H1 (cell line): ENCODE data around the gene WDFY4. TPM values are rescaled to one million over a fixed set of nuclear protein-coding genes. Genes with fewer than 3 reads are reported as not detected.

Source experiments
- CTCF ChIA-PET: fragments of 300-600 bp; sonication (Branson Sonifier 250); formaldehyde crosslinking; loops from one replicate; lab custom pipeline; 2021; ENCODE audit not compliant: partially characterized antibody; lab: Charles Lee
- POLR2A ChIA-PET: fragments of 300-600 bp; sonication (Branson Sonifier 250); formaldehyde crosslinking; loops from one replicate; lab custom pipeline; 2021; ENCODE audit warnings: inconsistent platforms; ENCODE audit not compliant: partially characterized antibody; lab: Charles Lee
- DNase-seq, 2 experiments: peaks; one replicate each; pipeline versions ENCODE4 v3.0.0 to v3.0.0-alpha.2; 2010 to 2022; ENCODE audit warnings: low spot score in 2 of 2, low read depth in 1 of 2, mixed read lengths in 1 of 2
- FAIRE-seq: peaks from 2 replicates; lab custom pipeline; 2011; peaks lifted over from hg19 to GRCh38; lab: Jason Lieb, UNC
- H2AFZ ChIP-seq: 2 replicates; pipeline ENCODE4 v1.8.1; 2012; ENCODE audit warnings: low read length, inconsistent platforms
- H2AK5ac ChIP-seq: 2 replicates; pipeline ENCODE4 v1.6.1; 2013; ENCODE audit warnings: low read depth, low read length
- H2BK120ac ChIP-seq: replicated peaks from 2 replicates; pipeline ENCODE3; 2013; ENCODE audit warnings: low read depth, low read length, inconsistent platforms
- H2BK12ac ChIP-seq: 2 replicates; pipeline ENCODE4 v1.6.1; 2013; ENCODE audit warnings: low read depth, low read length
- H2BK15ac ChIP-seq: 2 replicates; pipeline ENCODE4 v1.6.1; 2013; ENCODE audit warnings: low read length
- H2BK20ac ChIP-seq: 2 replicates; pipeline ENCODE4 v1.6.1; 2013; ENCODE audit warnings: low read length
- H2BK5ac ChIP-seq: 2 replicates; pipeline ENCODE4 v1.6.1; 2013; ENCODE audit warnings: low read depth, low read length
- H3K14ac ChIP-seq: 2 replicates; pipeline ENCODE4 v1.6.1; 2013; ENCODE audit warnings: inconsistent platforms; ENCODE audit not compliant: insufficient read length
- H3K18ac ChIP-seq: 2 replicates; pipeline ENCODE4 v1.6.1; 2013; ENCODE audit warnings: low read length; ENCODE audit errors: extremely low read depth
- H3K23ac ChIP-seq: 2 replicates; pipeline ENCODE4 v1.6.1; 2013; ENCODE audit warnings: inconsistent platforms; ENCODE audit not compliant: insufficient read length
- H3K23me2 ChIP-seq: 2 replicates; pipeline ENCODE4 v1.6.1; 2013; ENCODE audit warnings: low read depth, low read length
- H3K27ac ChIP-seq: 2 replicates; pipeline ENCODE4 v1.6.1; 2011; ENCODE audit warnings: low read depth, low read length, inconsistent platforms
- H3K27me3 ChIP-seq, 4 experiments: replicated peaks in 1 of 4; 1 replicate in 1 of 4; 2 replicates in 3 of 4; pipeline versions ENCODE4 v1.6.1 to v1.8.1; 2011 to 2013; ENCODE audit warnings: low read length in 3 of 4, mild to moderate bottlenecking in 3 of 4, inconsistent platforms in 2 of 4, mixed read lengths in 2 of 4, moderate library complexity in 1 of 4; ENCODE audit not compliant: control insufficient read depth in 3 of 4, insufficient read depth in 3 of 4; ENCODE audit errors: extremely low read depth in 1 of 4
- H3K36me3 ChIP-seq, 4 experiments: 2 replicates each; pipeline versions ENCODE4 v1.6.1 to v1.8.1; 2011 to 2013; ENCODE audit warnings: mild to moderate bottlenecking in 4 of 4, low read length in 3 of 4, moderate library complexity in 2 of 4, control low read depth in 1 of 4, inconsistent platforms in 1 of 4; ENCODE audit not compliant: insufficient read depth in 4 of 4, control insufficient read depth in 2 of 4
- H3K4ac ChIP-seq: replicated peaks from 2 replicates; pipeline ENCODE3; 2013; ENCODE audit warnings: low read length, low read depth, mixed read lengths, inconsistent platforms; ENCODE audit not compliant: insufficient read length
- H3K4me1 ChIP-seq, 4 experiments: replicated peaks in 1 of 4; 1 replicate in 1 of 4; 2 replicates in 3 of 4; pipeline versions ENCODE4 v1.6.1 to v1.8.1; 2011 to 2013; ENCODE audit warnings: low read length in 3 of 4, inconsistent platforms in 2 of 4, mixed read lengths in 1 of 4; ENCODE audit not compliant: insufficient read depth in 4 of 4, control insufficient read depth in 3 of 4
- H3K4me2 ChIP-seq, 2 experiments: 2 replicates each; pipeline versions ENCODE4 v1.6.1 to v1.8.1; 2011 to 2013; ENCODE audit warnings: low read depth in 2 of 2, low read length in 2 of 2, control low read depth in 1 of 2, inconsistent platforms in 1 of 2, mild to moderate bottlenecking in 1 of 2; ENCODE audit not compliant: insufficient read depth in 1 of 2
- H3K4me3 ChIP-seq, 4 experiments: fragments of 200-600, 300-600 bp in 1 of 4; sonication (generic), shearing (Covaris generic), sonication (Bioruptor Twin) in 1 of 4; 2 replicates each; pipeline versions ENCODE4 v1.5.1 to v1.8.1; 2011 to 2016; ENCODE audit warnings: low read length in 4 of 4, low read depth in 3 of 4, control low read depth in 2 of 4, inconsistent platforms in 2 of 4, mild to moderate bottlenecking in 2 of 4, mixed read lengths in 1 of 4, moderate library complexity in 1 of 4; ENCODE audit not compliant: insufficient read depth in 2 of 4; ENCODE audit errors: extremely low read depth in 1 of 4
- H3K56ac ChIP-seq: replicated peaks from 2 replicates; pipeline ENCODE3; 2013; ENCODE audit warnings: low read depth, mild to moderate bottlenecking, mixed read lengths, low read length, inconsistent platforms; ENCODE audit not compliant: insufficient read length
- H3K79me1 ChIP-seq: 2 replicates; pipeline ENCODE4 v1.6.1; 2013; ENCODE audit warnings: low read depth, low read length, control low read depth
- H3K79me2 ChIP-seq, 2 experiments: 2 replicates each; pipeline versions ENCODE4 v1.6.1 to v1.8.1; 2012 to 2013; ENCODE audit warnings: low read length in 2 of 2, mild to moderate bottlenecking in 2 of 2, inconsistent platforms in 1 of 2; ENCODE audit not compliant: insufficient read depth in 2 of 2, control insufficient read depth in 1 of 2
- H3K9ac ChIP-seq, 4 experiments: replicated peaks in 1 of 4; 1 replicate in 1 of 4; 2 replicates in 3 of 4; pipeline versions ENCODE4 v1.6.1 to v1.8.1; 2011 to 2013; ENCODE audit warnings: low read depth in 3 of 4, low read length in 3 of 4, control low read depth in 2 of 4, mild to moderate bottlenecking in 2 of 4, moderate library complexity in 2 of 4, inconsistent platforms in 1 of 4; ENCODE audit errors: extremely low read depth in 1 of 4
- H3K9me3 ChIP-seq, 2 experiments: 2 replicates each; pipeline versions ENCODE4 v1.6.1 to v1.8.1; 2012 to 2013; ENCODE audit warnings: mild to moderate bottlenecking in 2 of 2, moderate library complexity in 2 of 2, control low read depth in 1 of 2, inconsistent platforms in 1 of 2, low read depth in 1 of 2, low read length in 1 of 2, mixed read lengths in 1 of 2; ENCODE audit not compliant: insufficient read depth in 2 of 2
- H4K20me1 ChIP-seq, 2 experiments: replicated peaks in 1 of 2; 2 replicates each; pipeline versions ENCODE3 to v1.8.1; 2011 to 2013; ENCODE audit warnings: inconsistent platforms in 2 of 2, low read length in 2 of 2, mild to moderate bottlenecking in 1 of 2; ENCODE audit not compliant: insufficient read depth in 2 of 2, control insufficient read depth in 1 of 2
- H4K5ac ChIP-seq: 2 replicates; pipeline ENCODE4 v1.6.1; 2013; ENCODE audit warnings: low read length, low read depth, mixed read lengths, inconsistent platforms; ENCODE audit not compliant: insufficient read length
- H4K8ac ChIP-seq: 2 replicates; pipeline ENCODE4 v1.8.0; 2013; ENCODE audit warnings: mild to moderate bottlenecking, moderate library complexity, low read length, inconsistent platforms; ENCODE audit not compliant: insufficient read depth; ENCODE audit errors: extremely low read depth
- H4K91ac ChIP-seq: replicated peaks from 2 replicates; pipeline ENCODE3; 2013; ENCODE audit warnings: low read length, mixed read lengths, inconsistent platforms; ENCODE audit not compliant: insufficient read length
- BACH1 ChIP-seq: IDR thresholded peaks from 2 replicates; pipeline ENCODE4 v1.6.1; 2012; ENCODE audit warnings: low read length, improper control_type of control experiment
- CHD1 ChIP-seq: IDR thresholded peaks from 2 replicates; pipeline ENCODE4 v1.6.1; 2012; ENCODE audit warnings: low read depth, low read length, improper control_type of control experiment
- KDM4A ChIP-seq: IDR thresholded peaks from one replicate; pipeline ENCODE4 v1.7.1; 2012; ENCODE audit warnings: low read depth, mild to moderate bottlenecking, moderate library complexity, low read length, inconsistent platforms; ENCODE audit not compliant: severe bottlenecking
- TAF7 ChIP-seq: optimal IDR thresholded peaks from 2 replicates; pipeline ENCODE3; 2011; ENCODE audit warnings: low read depth, mild to moderate bottlenecking, inconsistent platforms, low read length, moderate library complexity, borderline replicate concordance
- YY1 ChIP-seq: IDR thresholded peaks from 2 replicates; pipeline ENCODE4 v1.6.1; 2011; ENCODE audit warnings: low read depth, mild to moderate bottlenecking, low read length
- WGBS, 2 experiments: shearing (Covaris generic) in 1 of 2; methylation state at CpG; one replicate each; pipeline versions ENCODE4 v1.1.6 to v1.1.7; 2013 to 2015; ENCODE audit warnings: low lambda C conversion rate in 2 of 2, mixed read lengths in 2 of 2, inconsistent platforms in 1 of 2, low coverage in 1 of 2, missing lambda C conversion rate in 1 of 2; ENCODE audit not compliant: insufficient replicate concordance in 2 of 2, insufficient coverage in 1 of 2, insufficient read length in 1 of 2; ENCODE audit errors: extremely low coverage in 1 of 2, missing lambda C conversion rate in 1 of 2; 5-methylcytosine and 5-hydroxymethylcytosine counted together
- polyA plus RNA-seq, 7 experiments: library from polyadenylated mRNA; depleted of rRNA in 3 of 7; stranded (reverse) in 5 of 7; unstranded in 2 of 7; fragments of >200 nt in 5 of 7; fragments of 200-250 nt in 2 of 7; gene quantifications; 1 replicate in 5 of 7; 2 replicates in 1 of 7; 4 replicates in 1 of 7; pipeline versions ENCODE4 v1.2.1 to v1.2.3, GENCODE V29; 2011 to 2013; ENCODE audit warnings: missing spikeins in 2 of 7, mixed read lengths in 2 of 7
- total RNA-seq: library from RNA; stranded (reverse); fragmentation: NEBNext Ultra II Directional; extraction: Animal tissue kit (Norgen Biotek cat#: 25700); gene quantifications from 2 replicates; pipeline ENCODE4 v1.2.1, GENCODE V29; 2021

Gene WDFY4
- total and polyA plus RNA-seq, 2 of the 8 experiments (the other 6 are each of a cell fraction or from before 2014, with no cell fraction given), result not detected

DNA sequence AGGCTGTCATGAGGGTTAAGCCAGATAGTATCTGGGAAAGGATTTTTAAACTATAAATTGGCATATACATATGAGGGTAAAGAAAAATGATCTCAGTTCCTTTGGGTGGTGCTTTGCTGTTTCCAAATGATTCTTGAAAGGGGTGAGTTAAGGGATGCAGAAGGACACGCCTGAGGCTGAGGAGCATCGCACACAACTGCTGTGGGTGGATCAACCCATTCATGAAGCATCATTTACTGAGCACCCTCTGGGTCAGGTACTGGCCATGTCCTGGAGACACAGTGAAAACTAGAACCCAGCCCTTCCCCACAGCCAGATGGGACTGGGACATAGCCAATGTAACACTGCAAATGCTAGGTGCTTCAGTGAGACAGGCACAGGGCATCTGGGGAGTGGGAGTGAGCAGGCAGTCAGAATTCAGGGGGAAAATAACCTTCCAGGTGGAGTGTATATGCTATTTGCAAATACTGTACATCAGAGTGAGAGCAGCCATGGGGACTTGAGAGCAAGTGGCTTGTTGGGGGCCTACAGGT, 112.1 kb downstream of the WDFY4 start:
- CTCF ChIA-PET, result no interaction called here
- no peak overlapping the region for H3K4ac ChIP-seq
- no peaks in the 10 kb centered on the region for H3K79me1 ChIP-seq
- no peak overlapping the region for H3K9ac ChIP-seq
- no peak overlapping the region for H2BK20ac ChIP-seq
- H3K27me3 ChIP-seq, result no peaks in the 10 kb centered on the region
- no peak overlapping the region for H2AFZ ChIP-seq
- no peaks in the 10 kb centered on the region for H3K9me3 ChIP-seq
- H2BK120ac ChIP-seq, result no peak overlapping the region
- H4K91ac ChIP-seq, result no peak overlapping the region
- H3K27ac ChIP-seq, result no peak overlapping the region
- H3K4me1 ChIP-seq, result no peaks in the 10 kb centered on the region; a peak in 1 of 7 replicates
- no peak for TF ChIP-seq YY1
- TF ChIP-seq TAF7, result no peak
- TF ChIP-seq CHD1, result no peak
- no peak for TF ChIP-seq BACH1
- TF ChIP-seq KDM4A, result no peak
- TF ChIP-seq, all 59 proteins: peak for 0
- H2BK12ac ChIP-seq, result no peak overlapping the region
- no peak overlapping the region for H3K23ac ChIP-seq
- H4K5ac ChIP-seq, result no peak overlapping the region
- no peaks in the 10 kb centered on the region for H3K36me3 ChIP-seq
- no peak overlapping the region for H3K14ac ChIP-seq
- H4K20me1 ChIP-seq, result no peaks in the 10 kb centered on the region
- H2BK5ac ChIP-seq, result no peak overlapping the region
- H2AK5ac ChIP-seq, result no peak overlapping the region
- 86% methylated on average over 2 of the region's 2 CpGs; no CpG with 5 or more reads in 1 of the 2 experiments for WGBS, 2 experiments
- FAIRE-seq, result no peak
- H4K8ac ChIP-seq, result no peak overlapping the region
- no peak overlapping the region for H3K4me3 ChIP-seq
- H3K56ac ChIP-seq, result no peak overlapping the region
- DNase-seq, result no peak
- H3K79me2 ChIP-seq, result no peaks in the 10 kb centered on the region
- no peak overlapping the region for H2BK15ac ChIP-seq
- peaks cover 2% of the 10 kb centered on the region; the same call in 1 of the 2 replicates for H3K23me2 ChIP-seq
- H3K4me2 ChIP-seq, result no peak overlapping the region
- H3K18ac ChIP-seq, result no peak overlapping the region
- POLR2A ChIA-PET, result no interaction called here
